Measurements from ENCODE around the gene HUS1B.
"Not testable (repeated sequence)": the region's sequence is repeated elsewhere in the genome, so short reads cannot be mapped to it uniquely, and the experiment has no call there.

HUS1B gene

DNA sequence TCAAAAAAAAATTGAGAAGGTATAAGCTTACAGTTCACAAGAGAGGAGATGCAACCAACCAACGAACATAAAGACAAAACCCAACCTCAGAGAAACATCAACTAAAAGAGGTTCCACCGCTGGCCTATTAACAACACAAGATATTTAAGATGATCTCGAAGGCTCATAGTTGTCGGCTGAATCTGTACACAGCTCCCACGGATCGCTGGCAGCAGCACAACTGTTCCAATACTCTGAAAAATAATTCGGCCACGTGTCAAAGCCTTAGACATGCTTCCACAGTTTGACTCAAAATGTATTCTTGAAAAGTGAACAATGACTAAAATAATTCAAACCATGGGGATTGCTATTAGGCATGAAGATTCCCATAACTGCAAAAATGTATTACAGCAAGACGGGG, 22.4 kb upstream of the HUS1B start:
- DNase-seq, result no peak

DNA sequence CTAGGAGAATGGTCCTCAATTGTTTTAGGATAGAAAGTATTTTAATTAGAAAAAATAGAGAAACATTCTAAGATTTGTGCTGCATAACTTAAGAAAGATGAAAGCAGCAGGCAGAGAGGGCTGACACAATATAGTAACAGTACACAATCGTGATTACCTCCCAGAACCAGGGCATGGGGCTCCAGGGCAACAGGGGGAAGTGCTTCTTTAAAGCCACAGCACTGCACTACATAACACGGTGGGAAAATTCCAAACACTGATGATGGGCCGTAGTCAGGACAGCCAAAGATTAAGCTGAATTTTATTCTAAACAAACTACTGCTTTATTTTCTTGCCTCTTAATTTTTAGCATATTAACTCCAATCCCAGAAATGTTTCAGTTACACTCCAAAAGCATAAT, 21.6 kb upstream of the HUS1B start:
- DNase-seq, result no peak

GRCh38 chr6:677919-678318, 21.0 kb upstream of the HUS1B start:
- DNase-seq, result no peak

- DNase-seq, result no peak
These were observed 18.1 kb upstream of the HUS1B start for GRCh38 chr6:674956-675355.

GRCh38 chr6:674406-674805, 17.5 kb upstream of the HUS1B start:
- no peak for DNase-seq

DNA sequence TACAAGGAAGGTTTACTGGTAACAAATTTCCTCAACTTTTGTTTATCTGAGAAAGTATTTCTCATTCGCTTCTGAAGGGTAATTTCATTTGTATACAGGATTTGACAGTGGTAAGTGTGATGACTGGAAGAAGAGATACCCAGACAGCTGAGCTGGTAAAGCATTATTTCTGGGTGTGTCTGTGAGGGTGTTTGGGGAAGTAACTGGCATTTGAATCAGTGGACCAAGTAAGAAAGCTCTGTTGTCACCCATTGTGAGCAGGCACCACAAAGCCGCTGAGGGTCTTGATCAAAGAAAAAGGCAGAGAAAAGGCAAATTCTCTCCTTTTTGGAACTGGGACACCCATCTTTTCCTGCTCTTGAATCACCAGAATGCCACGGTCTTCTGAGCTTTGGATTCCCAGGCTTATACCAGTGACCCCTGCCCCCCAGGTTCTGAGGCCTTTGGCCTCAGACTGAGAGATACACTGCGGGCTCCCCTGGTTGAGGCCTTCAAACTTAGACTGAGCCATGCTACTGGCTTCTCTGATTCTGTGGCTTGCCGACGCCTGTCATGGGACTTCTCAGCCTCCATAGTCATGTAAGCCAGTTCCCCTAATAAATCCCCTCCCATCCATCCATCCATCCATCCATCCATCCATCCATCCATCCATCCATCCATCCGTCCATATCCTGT, 10.5 kb upstream of the HUS1B start:
- DNase-seq, result no peak

DNA sequence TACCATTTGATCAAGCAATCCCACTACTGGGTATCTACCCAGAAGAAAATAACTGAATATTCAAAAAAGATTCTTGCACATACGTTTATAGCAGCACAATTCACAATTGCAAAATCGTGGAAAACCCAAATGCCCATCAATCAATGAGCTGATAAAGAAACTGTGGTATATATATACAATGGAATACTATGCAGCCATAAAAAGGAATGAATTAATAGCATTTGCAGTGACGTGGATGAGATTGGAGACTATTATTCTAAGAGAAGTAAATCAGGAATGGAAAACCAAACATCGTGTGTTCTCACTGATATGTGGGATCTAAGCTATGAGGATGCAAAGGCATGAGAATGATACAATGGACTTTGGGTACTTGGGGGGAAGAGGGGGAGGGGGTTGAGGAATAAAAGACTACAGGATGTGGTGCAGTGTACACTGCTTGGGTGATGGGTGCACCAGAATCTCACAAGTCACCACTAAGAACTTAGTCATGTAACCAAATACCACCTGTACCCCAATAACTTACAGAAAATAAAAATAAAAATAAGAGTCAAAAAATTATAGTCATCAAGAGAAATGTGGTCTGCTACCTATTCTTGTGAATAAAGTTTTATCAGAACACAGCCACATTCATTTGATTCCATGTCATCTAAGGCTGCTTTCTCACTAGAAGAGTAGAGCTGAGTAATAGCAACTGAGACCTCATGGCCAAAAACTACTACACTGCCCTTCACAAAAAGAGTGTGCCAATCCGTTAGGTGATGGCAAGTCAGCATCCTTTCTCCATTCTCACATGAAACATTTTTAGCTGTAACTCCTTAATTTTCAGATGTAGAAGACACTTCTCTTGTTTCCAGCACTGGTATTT, 8.7 kb upstream of the HUS1B start:
- no peak for DNase-seq

DNA sequence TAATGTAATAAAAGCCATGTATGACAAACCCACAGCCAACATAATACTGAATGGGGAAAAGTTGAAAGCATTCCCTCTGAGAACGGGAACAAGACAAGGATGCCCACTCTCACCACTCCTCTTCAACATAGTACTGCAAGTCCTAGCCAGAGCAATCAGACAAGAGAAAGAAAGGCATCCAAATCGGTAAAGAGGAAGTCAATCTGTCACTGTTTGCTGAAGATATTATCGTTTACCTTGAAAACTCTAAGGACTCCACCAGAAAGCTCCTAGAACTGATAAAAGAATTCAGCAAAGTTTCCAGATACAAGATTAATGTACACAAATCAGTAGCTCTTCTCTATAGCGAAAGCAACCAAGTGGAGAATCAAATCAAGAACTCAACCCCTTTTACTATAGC, 6.9 kb upstream of the HUS1B start:
- DNase-seq, result not testable (repeated sequence)

DNA sequence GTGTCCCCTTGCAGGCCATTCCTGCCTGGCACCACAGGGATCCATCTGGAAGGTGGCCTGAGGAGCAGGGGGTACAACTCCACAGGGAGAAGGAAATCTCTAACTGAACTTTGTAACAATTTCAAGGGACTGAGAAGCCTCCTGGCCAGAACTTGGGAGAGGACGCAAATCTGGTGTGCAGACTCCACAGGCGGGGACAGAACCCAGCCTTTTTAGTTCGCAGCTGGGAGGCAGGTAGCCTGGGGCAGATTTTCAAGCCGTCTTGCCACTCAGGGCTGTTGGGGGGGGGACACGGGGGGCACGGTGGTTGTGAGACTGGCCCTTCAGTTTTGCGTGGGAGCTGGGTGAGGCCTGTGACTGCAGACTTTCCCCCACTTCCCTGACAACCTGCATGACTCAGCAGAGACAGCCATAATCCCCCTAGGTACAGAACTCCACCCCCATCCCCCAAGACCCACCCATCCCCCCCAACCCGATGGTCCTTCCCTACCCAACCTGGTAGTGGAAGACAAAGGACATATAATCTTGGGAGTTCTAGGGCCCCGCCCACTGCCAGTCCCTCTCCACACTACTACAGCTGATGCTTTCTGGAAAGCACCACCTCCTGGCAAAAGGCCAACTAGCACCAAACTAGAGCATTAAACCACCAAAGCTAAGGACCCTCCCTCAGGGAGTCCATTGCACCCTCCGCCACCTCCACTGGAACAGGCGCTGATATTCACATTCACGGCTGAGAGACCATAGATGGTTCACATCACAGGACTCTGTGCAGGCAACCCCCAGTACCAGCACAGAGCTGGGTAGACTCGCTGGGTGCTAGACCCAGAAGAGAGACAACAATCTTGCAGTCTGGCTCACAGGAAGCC, 3.0 kb upstream of the HUS1B start:
- no peak for DNase-seq

DNA sequence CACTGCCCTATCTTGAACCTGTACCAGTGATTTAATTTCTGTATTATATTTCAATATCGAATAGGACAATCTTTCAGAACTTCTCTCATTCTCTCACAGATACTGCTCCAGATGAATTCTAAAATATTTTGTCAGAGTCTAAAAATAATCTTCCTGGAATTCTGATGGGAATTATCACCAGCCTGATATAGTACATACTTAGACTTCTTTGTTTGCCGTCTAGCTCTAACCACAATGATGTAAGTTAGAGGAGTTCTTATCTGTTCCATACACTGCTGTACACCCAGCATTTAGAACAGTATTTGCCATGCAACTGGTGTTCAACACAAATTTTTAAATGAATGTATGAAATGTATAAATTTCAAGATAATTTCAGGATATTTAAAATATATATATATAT, 1.3 kb upstream of the HUS1B start:
- DNase-seq, result no peak

- no peak for DNase-seq
These were observed 843 bp upstream of the HUS1B start for GRCh38 chr6:657743-658142.

DNA sequence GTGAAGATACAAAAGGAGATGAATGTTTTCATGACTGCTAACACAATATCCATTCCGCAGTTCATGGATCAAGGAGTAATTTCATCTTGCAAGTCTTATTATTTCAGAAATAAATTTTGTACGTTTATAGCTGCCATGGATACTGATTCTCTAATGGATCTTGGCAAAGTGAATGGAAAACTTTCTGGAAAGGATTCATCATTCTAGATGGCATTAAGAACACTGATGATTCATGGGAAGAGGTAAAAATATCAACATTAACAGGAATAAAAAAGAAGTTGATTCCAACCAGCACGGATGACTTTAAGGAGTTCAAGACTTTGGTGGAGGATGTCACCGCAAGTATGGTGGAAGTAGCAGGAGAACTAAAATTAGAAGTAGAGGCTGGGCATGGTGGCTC, 2.8 kb downstream of the HUS1B start:
- no peak for DNase-seq

DNA sequence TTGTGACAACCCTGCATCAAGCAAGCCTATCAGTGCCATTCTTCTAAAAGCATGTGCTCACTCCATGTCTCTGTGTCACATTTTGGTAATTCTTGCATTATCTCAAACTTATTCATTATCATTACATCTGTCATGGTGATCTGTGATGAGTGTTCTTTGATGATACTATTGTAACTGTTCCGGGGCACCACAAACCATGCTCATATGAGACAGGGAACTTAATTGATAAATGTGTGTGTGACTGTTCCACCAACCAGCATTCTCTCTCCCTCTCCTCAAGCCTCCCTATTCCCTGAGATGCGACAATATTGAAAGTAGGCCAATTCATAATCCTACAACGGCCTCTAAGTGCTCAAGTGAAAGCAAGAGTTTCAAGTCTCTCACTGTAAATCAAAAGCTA, 4.0 kb downstream of the HUS1B start:
- no peak for DNase-seq

GRCh38 chr6:650098-650497, 6.8 kb downstream of the HUS1B start:
- DNase-seq, result no peak

- no peak for DNase-seq
These were observed 14.1 kb downstream of the HUS1B start for GRCh38 chr6:642805-643204.

- DNase-seq, result no peak
These were observed 15.5 kb downstream of the HUS1B start for GRCh38 chr6:641225-641985.

DNA sequence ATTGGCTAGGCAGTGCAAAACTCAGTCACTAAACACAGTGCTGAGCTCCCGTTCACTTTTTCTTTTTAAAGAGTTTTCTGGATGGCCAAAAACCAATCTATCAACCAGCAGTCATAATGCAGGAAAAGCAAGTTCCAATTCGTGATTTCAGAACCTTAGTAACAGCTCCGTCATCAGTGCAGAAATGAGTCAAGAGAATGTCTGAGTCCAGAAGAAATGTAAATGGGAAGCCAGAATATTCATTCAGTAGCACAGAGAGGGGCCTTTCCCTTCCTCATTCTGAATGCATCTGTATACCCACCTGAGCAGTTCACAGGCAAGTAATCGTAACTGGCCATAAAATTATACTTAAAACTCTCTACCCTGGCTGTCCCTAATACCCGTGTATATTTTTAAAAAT, 20.4 kb downstream of the HUS1B start:
- no peak for DNase-seq

GRCh38 chr6:635233-635632, 21.7 kb downstream of the HUS1B start:
- no peak for DNase-seq

DNA sequence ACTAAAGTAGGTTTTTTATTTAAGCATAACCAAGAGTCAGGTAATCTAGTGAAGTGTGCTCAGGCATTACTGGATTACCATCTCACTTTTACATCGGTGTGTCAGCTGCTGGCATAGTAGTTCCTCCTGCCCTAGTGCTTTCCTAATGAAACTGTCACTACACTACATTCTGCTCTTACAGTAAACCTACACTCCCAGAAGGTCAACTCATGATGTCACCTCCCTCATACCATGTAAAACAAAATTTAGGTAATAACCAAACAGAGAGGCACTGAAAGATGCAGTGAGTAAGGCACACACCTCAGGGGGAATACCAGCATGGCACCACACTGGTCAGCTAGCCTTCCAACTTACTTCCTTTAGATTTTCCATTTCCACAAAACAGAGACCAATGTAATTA, 23.3 kb downstream of the HUS1B start:
- no peak for DNase-seq

- DNase-seq, result no peak
These were observed 28.1 kb downstream of the HUS1B start for GRCh38 chr6:628766-629165.

DNA sequence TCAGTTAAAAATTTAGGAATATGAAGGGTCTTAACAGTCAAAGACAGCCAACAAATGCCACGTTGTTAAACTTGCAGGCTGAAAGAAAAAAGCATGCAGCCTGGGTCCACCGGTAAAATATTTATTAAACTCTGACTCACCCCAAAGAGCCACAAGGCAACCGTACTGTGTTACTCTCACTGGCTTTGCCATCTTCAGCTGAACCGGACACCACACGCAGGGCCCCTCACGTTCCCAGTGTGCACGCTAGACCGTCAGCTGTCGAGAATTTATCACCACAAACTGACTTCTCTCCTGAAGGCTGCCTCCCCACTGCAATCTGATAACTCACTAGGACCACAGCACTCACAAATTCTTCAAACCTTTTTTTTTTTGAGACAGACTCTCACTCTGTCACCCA, 30.7 kb downstream of the HUS1B start:
- DNase-seq, result no peak
